ENCODE data around the gene EPB41L1.
"Not testable (repeated sequence)": the region's sequence is repeated elsewhere in the genome, so short reads cannot be mapped to it uniquely, and the experiment has no call there.

Gene EPB41L1

DNA sequence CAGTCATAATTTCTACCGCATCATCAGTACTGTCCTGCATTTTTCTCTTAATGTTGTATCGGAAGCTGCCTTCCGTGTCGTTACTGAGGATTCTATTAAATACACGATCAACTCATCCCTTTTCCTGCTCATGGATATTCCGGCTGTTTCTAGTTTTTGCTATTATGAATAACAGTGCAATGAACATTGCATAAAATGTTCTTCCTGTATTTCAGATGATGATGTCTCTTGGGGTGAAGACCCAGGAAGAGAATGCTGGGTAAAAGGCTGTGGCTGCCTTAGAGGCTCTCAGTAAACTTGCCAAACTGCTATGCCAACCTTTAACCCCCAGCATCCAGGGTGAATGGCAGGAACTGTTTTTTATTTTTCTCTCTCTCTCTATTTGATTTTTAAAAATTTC is 24.1 kb upstream of the EPB41L1 start:
- no peak overlapping the region for H3K4me3 ChIP-seq (ENCODE audit: low read depth, low read length)
- no peak for TF ChIP-seq CTCF (IDR thresholded peaks at IDR 0.05; ENCODE audit: insufficient read depth, low read depth, low read length, missing control alignments)
- DNase-seq (ENCODE audit: low read depth), result no peak

- no peak for TF ChIP-seq CTCF (IDR thresholded peaks at IDR 0.05; ENCODE audit: insufficient read depth, low read depth, low read length, missing control alignments)
- no peak overlapping the region for H3K4me3 ChIP-seq (ENCODE audit: low read depth, low read length)
- no peak for DNase-seq (ENCODE audit: low read depth)
Measured at GRCh38 chr20:36132802-36133211, 21.7 kb upstream of the EPB41L1 start.

- no peak for TF ChIP-seq CTCF (IDR thresholded peaks at IDR 0.05; ENCODE audit: insufficient read depth, low read depth, low read length, missing control alignments)
- no peak overlapping the region for H3K4me3 ChIP-seq (ENCODE audit: low read depth, low read length)
- no peak for DNase-seq (ENCODE audit: low read depth)
Measured at GRCh38 chr20:36133821-36134220, 20.7 kb upstream of the EPB41L1 start.

- TF ChIP-seq CTCF (IDR thresholded peaks at IDR 0.05; ENCODE audit: insufficient read depth, low read depth, low read length, missing control alignments), result no peak
- H3K4me3 ChIP-seq (ENCODE audit: low read depth, low read length), result no peak overlapping the region
- no peak for DNase-seq (ENCODE audit: low read depth)
Measured at GRCh38 chr20:36135159-36135558, 19.4 kb upstream of the EPB41L1 start.

DNA sequence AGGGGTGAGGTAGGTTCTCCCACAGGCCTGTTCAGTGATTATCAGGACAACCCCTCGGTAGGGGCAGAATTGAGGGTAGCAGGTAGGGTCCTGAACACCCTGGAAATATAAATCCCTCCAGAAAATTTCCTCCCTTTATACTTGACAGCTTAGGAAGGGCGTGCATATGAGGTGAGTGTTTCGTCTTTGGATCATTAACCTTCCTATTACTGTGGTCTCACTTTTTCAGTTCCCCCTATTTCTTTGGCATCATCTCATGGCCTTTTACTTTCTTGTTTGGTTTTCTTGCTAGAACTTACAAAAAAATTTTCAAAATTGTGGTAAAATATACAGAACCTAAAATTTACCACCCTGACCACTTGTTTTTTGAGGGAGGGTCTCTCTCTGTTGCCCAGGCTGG is 18.7 kb upstream of the EPB41L1 start:
- no peak for TF ChIP-seq CTCF (IDR thresholded peaks at IDR 0.05; ENCODE audit: insufficient read depth, low read depth, low read length, missing control alignments)
- DNase-seq (ENCODE audit: low read depth), result no peak
- no peak overlapping the region for H3K4me3 ChIP-seq (ENCODE audit: low read depth, low read length)

GRCh38 chr20:36137313-36137712 is 17.2 kb upstream of the EPB41L1 start:
- not testable (repeated sequence) for DNase-seq (ENCODE audit: low read depth); H3K4me3 ChIP-seq (ENCODE audit: low read depth, low read length)

DNA sequence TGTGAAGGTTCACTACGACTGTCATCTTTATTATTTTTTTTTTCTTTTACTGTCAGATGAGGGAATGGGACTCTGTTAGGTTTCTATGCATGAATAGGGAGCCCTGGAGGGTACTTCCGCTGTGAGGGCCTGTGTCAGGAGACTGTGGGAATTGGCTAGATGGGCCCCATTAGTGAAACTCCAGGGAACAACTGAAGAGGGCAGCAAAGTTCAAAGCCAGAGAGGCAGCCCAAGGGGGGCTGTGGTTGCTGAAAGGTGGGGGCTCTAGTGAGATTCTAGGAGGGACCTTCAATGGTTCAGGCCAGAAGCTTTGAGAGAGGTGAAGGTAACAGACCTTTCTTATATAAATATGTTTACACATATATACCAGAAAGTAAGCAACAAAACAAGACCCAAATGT is 13.2 kb upstream of the EPB41L1 start:
- no peak for DNase-seq (ENCODE audit: low read depth)
- TF ChIP-seq CTCF (IDR thresholded peaks at IDR 0.05; ENCODE audit: insufficient read depth, low read depth, low read length, missing control alignments), result no peak
- no peak overlapping the region for H3K4me3 ChIP-seq (ENCODE audit: low read depth, low read length)

DNA sequence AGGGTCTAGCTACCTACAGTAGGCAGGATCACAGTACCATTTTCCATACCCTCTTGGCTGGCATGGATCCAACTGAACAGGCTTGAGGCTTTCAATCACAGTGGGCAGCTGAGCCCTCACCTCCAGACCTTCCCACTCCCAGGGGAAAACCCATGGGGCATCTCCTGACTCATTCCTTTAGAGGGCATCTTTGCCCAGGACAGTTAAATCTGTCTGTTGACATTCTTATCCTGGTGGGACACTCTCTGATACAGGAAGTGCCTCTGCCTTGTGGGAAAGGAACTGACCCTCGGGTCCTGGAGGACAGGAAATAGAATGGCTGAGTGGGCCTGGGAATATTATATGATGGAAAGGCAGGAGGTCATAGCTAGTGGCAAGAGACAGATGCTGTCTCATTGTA is 10.2 kb upstream of the EPB41L1 start:
- DNase-seq (ENCODE audit: low read depth), result no peak
- no peak overlapping the region for H3K4me3 ChIP-seq (ENCODE audit: low read depth, low read length)
- no peak for TF ChIP-seq CTCF (IDR thresholded peaks at IDR 0.05; ENCODE audit: insufficient read depth, low read depth, low read length, missing control alignments)
